ENCODE measurements around the gene AKR1C1.
"Not testable (repeated sequence)": the region's sequence is repeated elsewhere in the genome, so short reads cannot be mapped to it uniquely, and the experiment has no call there.

The AKR1C1 gene

GRCh38 chr10:4947039-4947634, 16.1 kb upstream of the AKR1C1 start:
- no peak for DNase-seq
- TF ChIP-seq, protein P1, sequence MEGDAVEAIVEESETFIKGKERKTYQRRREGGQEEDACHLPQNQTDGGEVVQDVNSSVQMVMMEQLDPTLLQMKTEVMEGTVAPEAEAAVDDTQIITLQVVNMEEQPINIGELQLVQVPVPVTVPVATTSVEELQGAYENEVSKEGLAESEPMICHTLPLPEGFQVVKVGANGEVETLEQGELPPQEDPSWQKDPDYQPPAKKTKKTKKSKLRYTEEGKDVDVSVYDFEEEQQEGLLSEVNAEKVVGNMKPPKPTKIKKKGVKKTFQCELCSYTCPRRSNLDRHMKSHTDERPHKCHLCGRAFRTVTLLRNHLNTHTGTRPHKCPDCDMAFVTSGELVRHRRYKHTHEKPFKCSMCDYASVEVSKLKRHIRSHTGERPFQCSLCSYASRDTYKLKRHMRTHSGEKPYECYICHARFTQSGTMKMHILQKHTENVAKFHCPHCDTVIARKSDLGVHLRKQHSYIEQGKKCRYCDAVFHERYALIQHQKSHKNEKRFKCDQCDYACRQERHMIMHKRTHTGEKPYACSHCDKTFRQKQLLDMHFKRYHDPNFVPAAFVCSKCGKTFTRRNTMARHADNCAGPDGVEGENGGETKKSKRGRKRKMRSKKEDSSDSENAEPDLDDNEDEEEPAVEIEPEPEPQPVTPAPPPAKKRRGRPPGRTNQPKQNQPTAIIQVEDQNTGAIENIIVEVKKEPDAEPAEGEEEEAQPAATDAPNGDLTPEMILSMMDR (IDR thresholded peaks at IDR 0.05) = no peak
- Mint-ChIP-seq H3K27me3 (ENCODE audit: low read depth, poor library complexity) (peaks cover 2% of the 10 kb centered on the region), H3K4me3 (no peak overlapping the region), H3K27ac (no peak overlapping the region), H3K4me1 (peaks cover 12% of the 10 kb centered on the region), H3K9me3 (peaks cover 13% of the 10 kb centered on the region), H3K36me3 (ENCODE audit: low read depth) (no peaks in the 10 kb centered on the region)

- no peak overlapping the region for H3K27ac Mint-ChIP-seq
- H3K4me1 Mint-ChIP-seq = peaks cover 12% of the 10 kb centered on the region
- peaks cover 2% of the 10 kb centered on the region for H3K27me3 Mint-ChIP-seq (ENCODE audit: low read depth, poor library complexity)
- DNase-seq = no peak
- H3K9me3 Mint-ChIP-seq = peaks cover 13% of the 10 kb centered on the region
- TF ChIP-seq, protein P1 (IDR thresholded peaks at IDR 0.05) = no peak
- no peak overlapping the region for H3K4me3 Mint-ChIP-seq
- H3K36me3 Mint-ChIP-seq (ENCODE audit: low read depth) = no peaks in the 10 kb centered on the region
Observed at GRCh38 chr10:4947635-4948596, 15.3 kb upstream of the AKR1C1 start.

GRCh38 chr10:4951512-4952162, 11.6 kb upstream of the AKR1C1 start:
- not testable (repeated sequence) for H3K36me3 Mint-ChIP-seq (ENCODE audit: low read depth); H3K4me3 Mint-ChIP-seq; H3K9me3 Mint-ChIP-seq

DNA sequence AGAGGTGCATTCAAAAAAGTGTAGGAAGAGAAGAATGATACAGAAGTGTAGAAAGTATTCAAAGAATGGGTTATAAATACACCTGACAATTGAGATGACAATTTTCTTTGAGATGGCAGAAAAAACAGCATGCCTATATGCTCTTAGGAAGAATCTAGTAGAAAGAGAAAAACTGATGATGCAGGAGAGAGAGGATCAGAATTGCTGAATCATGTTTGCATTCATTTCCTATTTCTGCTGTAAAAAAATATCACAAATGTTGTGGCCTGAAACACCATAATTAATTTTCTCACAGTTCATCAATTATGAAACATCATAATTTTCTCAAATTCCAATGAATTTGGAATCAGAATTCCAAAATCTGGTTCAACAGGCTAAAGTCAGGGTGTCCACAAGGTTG, 9.8 kb upstream of the AKR1C1 start:
- DNase-seq = no peak
- TF ChIP-seq, protein P1 (IDR thresholded peaks at IDR 0.05) = no peak
- Mint-ChIP-seq H3K27ac (no peak overlapping the region), H3K9me3 (peaks cover 9% of the 10 kb centered on the region), H3K4me3 (no peak overlapping the region), H3K27me3 (ENCODE audit: low read depth, poor library complexity) (no peaks in the 10 kb centered on the region), H3K36me3 (ENCODE audit: low read depth) (no peaks in the 10 kb centered on the region), H3K4me1 (no peaks in the 10 kb centered on the region)

More at GRCh38 chr10:4951512-4952162, 11.6 kb upstream of the AKR1C1 start:
- not testable (repeated sequence) for DNase-seq; H3K27me3 Mint-ChIP-seq (ENCODE audit: low read depth, poor library complexity); H3K4me1 Mint-ChIP-seq; H3K27ac Mint-ChIP-seq

- not testable (repeated sequence) for H3K9me3 Mint-ChIP-seq; H3K4me3 Mint-ChIP-seq; H3K27ac Mint-ChIP-seq; H3K4me1 Mint-ChIP-seq; H3K36me3 Mint-ChIP-seq (ENCODE audit: low read depth); H3K27me3 Mint-ChIP-seq (ENCODE audit: low read depth, poor library complexity); DNase-seq
Observed at GRCh38 chr10:4956088-4956487, 7.1 kb upstream of the AKR1C1 start.

- peaks cover 14% of the 10 kb centered on the region for H3K9me3 Mint-ChIP-seq
- H3K27me3 Mint-ChIP-seq (ENCODE audit: low read depth, poor library complexity); H3K4me3 Mint-ChIP-seq; DNase-seq; H3K4me1 Mint-ChIP-seq; H3K36me3 Mint-ChIP-seq (ENCODE audit: low read depth); H3K27ac Mint-ChIP-seq: not testable (repeated sequence)
Observed at GRCh38 chr10:4956955-4957645, 6.1 kb upstream of the AKR1C1 start.

- not testable (repeated sequence) for DNase-seq; H3K27ac Mint-ChIP-seq; H3K27me3 Mint-ChIP-seq (ENCODE audit: low read depth, poor library complexity); H3K4me3 Mint-ChIP-seq; H3K36me3 Mint-ChIP-seq (ENCODE audit: low read depth); H3K4me1 Mint-ChIP-seq
- H3K9me3 Mint-ChIP-seq = peaks cover 18% of the 10 kb centered on the region
Observed at GRCh38 chr10:4961558-4961957, 1.7 kb upstream of the AKR1C1 start.

DNA sequence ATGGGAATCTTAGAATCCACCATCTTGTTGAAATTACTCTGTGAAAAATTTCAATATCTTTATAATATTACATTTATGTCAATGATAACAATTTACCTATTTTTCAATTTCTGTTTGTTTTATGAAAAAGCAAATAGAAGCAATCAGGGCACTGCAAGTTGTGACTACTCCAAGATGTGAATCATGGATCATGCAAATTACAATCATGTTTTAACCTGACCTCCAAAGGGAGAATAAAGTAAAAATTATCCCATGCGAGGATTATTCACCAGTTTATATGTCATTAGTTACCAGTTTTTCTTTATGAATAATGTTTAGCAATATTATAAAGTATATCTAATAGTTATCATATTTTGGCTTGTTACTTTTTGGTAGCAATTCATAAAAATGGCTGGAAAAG, 907 bp upstream of the AKR1C1 start:
- not testable (repeated sequence) for H3K4me3 Mint-ChIP-seq; DNase-seq; H3K4me1 Mint-ChIP-seq; H3K27me3 Mint-ChIP-seq (ENCODE audit: low read depth, poor library complexity); H3K36me3 Mint-ChIP-seq (ENCODE audit: low read depth); H3K27ac Mint-ChIP-seq
- H3K9me3 Mint-ChIP-seq = peaks cover 14% of the 10 kb centered on the region

DNA sequence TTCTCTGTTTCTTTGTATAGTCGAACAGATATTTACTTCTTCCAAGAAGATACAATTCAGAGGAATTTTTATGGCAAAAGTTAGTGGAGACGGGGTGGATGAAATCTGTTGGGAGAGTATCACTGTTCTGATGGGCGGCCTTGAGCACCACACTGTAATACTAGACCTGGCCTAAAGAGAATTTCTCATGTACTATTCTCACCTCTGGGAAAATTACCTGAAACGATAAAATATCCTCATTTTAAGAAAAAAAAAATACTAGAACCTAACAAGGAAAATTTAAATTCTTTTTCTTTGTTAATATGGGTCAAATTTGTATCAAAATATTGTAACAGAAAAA, 570 bp downstream of the AKR1C1 start:
- H3K4me3 Mint-ChIP-seq = peak overlapping the region; percentile 36
- peaks cover 14% of the 10 kb centered on the region for H3K9me3 Mint-ChIP-seq
- H3K36me3 Mint-ChIP-seq (ENCODE audit: low read depth); H3K27ac Mint-ChIP-seq; H3K27me3 Mint-ChIP-seq (ENCODE audit: low read depth, poor library complexity); DNase-seq; H3K4me1 Mint-ChIP-seq: not testable (repeated sequence)

DNA sequence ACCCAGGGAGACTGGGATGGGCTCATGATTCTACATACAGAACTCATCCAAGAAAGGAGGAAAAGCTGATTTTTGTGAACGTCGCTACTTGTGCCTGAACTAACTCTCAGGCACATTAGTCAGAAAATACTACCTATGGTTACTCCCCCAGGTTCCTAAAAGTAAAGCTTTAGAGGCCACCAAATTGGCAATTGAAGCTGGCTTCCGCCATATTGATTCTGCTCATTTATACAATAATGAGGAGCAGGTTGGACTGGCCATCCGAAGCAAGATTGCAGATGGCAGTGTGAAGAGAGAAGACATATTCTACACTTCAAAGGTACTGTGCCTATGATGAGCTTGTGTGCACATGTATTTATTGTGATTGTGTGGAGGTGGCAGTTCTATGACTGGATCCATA, 2.5 kb downstream of the AKR1C1 start:
- not testable (repeated sequence) for H3K4me3 Mint-ChIP-seq; H3K27me3 Mint-ChIP-seq (ENCODE audit: low read depth, poor library complexity); H3K27ac Mint-ChIP-seq; DNase-seq; H3K4me1 Mint-ChIP-seq
- peaks cover 15% of the 10 kb centered on the region for H3K9me3 Mint-ChIP-seq
- peaks cover 20% of the 10 kb centered on the region for H3K36me3 Mint-ChIP-seq (ENCODE audit: low read depth)

- DNase-seq; H3K27ac Mint-ChIP-seq; H3K4me1 Mint-ChIP-seq; H3K27me3 Mint-ChIP-seq (ENCODE audit: low read depth, poor library complexity); H3K4me3 Mint-ChIP-seq; H3K9me3 Mint-ChIP-seq: not testable (repeated sequence)
- H3K36me3 Mint-ChIP-seq (ENCODE audit: low read depth) = peaks cover 20% of the 10 kb centered on the region
Observed at GRCh38 chr10:4967189-4967588, 4.0 kb downstream of the AKR1C1 start.

All from nephron progenitor cell (in vitro differentiated cells).